ENCODE measurements around the gene MC2R.
"Not testable (repeated sequence)": the region's sequence is repeated elsewhere in the genome, so short reads cannot be mapped to it uniquely, and the experiment has no call there.

MC2R gene

DNA sequence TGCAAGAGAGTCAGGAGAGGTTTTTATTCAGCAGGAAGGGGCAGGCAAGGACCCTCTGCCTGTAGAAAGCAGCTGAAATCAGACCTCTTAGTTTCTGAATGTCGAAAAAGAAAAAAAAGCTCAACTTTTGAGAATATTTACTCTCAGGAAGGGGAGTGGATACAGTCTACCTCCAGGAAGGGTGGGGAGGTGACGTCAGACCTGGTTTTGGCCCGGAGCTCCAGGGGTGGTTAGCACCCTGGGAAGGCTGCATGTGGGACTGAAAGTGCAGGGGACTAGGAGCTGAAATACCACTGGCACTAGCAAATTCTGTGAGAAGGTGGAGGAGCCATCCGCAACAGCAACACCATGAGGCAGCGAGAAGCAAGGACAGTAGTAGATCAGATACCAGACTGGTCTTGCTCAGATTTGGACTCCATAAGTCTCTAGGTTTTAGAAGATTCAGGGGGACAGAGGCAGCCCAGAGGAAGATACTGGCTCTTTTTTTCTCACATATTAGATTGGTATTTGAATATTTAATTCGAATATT lies 19.8 kb downstream of the MC2R start:
- H3K4me3 ChIP-seq (ENCODE audit: low read length): no peak overlapping the region
- DNase-seq (ENCODE audit: low read depth, low spot score): no peak

DNA sequence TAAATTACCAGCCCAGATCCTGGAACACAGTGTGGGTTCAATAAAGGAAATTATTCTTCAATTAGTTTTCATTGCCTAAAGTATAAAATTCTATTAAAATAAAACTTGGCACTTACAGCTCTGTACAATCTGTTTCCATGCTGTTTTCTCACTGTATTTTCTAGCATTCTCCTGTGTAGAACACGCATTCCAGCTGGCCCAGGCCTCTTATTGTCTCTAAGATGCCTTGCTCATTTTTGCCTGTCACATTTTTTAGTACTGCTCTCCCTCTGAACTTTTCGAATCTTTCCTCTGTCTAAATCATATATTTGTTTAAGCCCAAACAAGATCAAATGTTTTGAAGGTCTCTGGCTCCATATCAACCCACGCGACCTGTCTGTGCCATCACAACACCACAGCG lies 20.8 kb downstream of the MC2R start:
- DNase-seq (ENCODE audit: low read depth, low spot score): no peak
- H3K4me3 ChIP-seq (ENCODE audit: low read length): no peak overlapping the region

- DNase-seq (ENCODE audit: low read depth, low spot score): no peak
Measured at GRCh38 chr18:13893418-13893760, 21.9 kb downstream of the MC2R start.

GRCh38 chr18:13892098-13892497 lies 23.2 kb downstream of the MC2R start:
- no peak for DNase-seq (ENCODE audit: low read depth, low spot score)
- no peak overlapping the region for H3K4me3 ChIP-seq (ENCODE audit: low read length)

More at GRCh38 chr18:13893418-13893760, 21.9 kb downstream of the MC2R start:
- no peak overlapping the region for H3K4me3 ChIP-seq (ENCODE audit: low read length)

DNA sequence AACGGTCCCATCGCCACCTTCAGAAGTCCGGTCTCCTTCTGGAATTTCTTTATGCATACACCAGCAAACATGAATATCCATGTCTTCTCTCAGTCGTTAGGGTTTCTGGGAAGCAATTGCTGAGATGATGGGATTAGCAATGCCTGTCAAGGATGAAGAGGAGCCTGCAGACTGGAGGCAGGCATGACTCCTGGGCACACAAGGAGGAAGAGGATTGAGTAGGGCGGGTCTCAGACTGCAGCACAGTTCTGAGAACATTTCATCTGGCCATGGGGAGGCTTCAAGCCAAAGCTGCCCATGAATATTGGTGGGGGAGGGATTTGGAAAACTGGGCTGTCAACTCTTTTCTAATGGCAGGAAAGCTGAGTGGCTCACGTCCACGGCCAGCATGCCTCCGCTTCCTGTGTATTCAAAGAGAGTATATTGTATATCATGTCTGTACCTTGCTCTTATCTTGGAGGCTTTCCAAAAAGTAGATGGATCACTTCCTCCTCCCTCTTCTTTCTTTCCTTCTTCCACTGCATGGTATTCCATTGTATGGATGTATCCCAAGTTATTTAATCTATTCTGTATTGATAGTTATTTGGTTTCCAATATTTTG lies 24.5 kb downstream of the MC2R start:
- no peak overlapping the region for H3K4me3 ChIP-seq (ENCODE audit: low read length)
- no peak for DNase-seq (ENCODE audit: low read depth, low spot score)

- DNase-seq (ENCODE audit: low read depth, low spot score): no peak
- no peak overlapping the region for H3K4me3 ChIP-seq (ENCODE audit: low read length)
Measured at GRCh38 chr18:13889671-13890070, 25.7 kb downstream of the MC2R start.

DNA sequence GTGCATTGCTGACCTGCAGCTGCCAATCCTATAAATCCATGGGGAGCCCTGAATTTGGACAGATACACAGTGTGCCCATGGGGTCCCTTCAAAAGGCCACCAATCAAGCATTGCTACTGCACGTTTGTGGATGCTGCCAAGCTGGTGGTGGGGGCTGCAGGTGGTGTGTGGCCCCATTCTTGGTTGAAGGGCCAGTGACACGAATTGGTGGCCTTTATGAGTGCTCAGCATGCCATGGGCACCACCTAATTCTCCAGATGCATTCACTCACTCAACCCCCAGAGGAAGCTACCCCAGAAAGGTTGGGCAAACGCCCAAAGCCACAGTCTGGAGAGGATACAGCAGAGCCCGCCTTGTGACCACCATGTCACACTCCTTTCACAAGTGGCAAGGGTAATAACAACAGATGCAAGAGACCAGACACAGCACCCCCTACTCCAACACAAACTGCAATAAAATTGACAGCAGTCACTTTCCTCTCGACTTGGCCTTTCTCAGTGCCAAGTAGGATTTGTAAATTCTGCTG lies 27.1 kb downstream of the MC2R start:
- no peak for DNase-seq (ENCODE audit: low read depth, low spot score)
- no peak overlapping the region for H3K4me3 ChIP-seq (ENCODE audit: low read length)

DNA sequence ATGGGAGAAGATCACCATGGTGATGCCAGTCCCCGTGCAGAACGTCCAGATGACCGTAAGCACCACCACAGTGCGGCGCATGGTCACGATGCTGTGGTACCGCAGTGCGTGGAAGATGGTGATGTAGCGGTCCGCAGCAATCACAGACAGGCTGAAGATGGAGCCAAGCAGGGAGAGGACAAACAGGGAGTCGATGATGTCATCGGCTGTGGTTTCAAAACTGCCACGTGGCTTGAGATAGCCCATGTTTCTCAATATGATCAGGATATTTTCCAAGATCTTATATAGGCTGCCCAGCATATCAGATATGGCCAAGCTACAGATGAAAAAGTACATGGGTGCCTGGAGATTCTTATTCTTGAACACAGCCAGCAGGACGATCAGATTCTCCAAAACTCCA lies 30.3 kb downstream of the MC2R start:
- DNase-seq (ENCODE audit: low read depth, low spot score): no peak
- no peak overlapping the region for H3K4me3 ChIP-seq (ENCODE audit: low read length)

DNA sequence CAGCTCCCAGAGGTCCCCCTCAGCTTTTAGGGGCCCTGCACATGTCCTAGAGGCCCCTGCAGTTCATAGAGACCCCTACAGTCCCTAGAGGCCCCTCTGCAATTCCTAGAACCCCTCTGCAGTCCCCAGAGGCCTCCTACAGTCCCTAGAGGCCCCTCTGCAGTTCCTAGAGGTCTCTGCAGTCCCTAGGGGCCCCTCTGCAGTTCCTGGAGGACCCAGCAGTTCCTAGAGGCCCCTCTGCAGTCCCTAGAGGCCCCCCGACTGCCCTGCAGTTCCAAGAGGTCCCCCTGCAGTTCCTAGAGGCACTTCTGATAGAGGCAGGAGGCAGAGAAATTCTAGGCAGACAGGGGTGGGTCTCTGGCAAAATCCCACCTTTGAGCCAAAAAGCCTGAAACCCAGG lies 35.4 kb downstream of the MC2R start:
- DNase-seq (ENCODE audit: low read depth, low spot score): no peak
- no peak overlapping the region for H3K4me3 ChIP-seq (ENCODE audit: low read length)

DNA sequence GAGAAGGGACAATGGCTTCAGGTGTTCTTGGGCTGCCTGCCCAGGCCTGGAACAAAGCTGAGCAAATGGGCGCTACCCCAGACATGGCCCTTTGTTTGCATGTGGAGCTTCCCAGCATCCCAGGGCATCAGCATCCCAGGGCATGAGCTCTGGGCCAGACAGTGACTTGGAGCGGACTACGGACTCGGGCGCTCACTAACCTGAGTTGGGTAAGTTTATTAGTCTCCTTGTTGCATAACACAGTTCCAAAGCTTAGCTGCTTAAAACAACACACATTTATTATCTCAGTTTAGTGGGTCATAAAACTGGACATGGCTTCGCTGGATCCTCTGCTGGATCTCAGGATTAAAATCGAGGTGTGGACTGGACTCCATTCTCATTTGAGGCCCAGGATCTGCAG lies 35.8 kb downstream of the MC2R start:
- no peak for DNase-seq (ENCODE audit: low read depth, low spot score)
- H3K4me3 ChIP-seq (ENCODE audit: low read length): no peak overlapping the region

DNA sequence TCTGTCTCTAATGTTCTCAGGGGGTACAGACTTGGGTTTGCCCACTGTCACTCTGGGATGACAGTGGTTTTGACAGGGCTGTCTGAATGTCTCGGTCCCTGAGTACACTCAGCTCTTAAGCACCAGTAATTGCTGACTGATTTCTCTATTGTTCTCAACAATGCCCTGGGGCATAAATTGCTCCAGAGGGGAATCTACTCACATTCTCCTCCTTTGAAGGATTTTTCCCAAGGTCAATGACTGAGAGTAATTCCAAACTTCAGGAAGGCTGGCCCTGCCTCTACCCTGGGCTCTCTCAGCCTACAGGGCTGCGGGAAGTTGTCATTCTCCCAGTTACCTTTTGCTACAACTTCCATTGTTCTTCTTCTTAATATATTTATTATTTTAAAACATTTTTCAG lies 36.5 kb downstream of the MC2R start:
- H3K4me3 ChIP-seq (ENCODE audit: low read length): no peak overlapping the region
- DNase-seq (ENCODE audit: low read depth, low spot score): no peak

GRCh38 chr18:13877157-13877556 lies 38.2 kb downstream of the MC2R start:
- DNase-seq (ENCODE audit: low read depth, low spot score): no peak
- H3K4me3 ChIP-seq (ENCODE audit: low read length): no peak overlapping the region

DNA sequence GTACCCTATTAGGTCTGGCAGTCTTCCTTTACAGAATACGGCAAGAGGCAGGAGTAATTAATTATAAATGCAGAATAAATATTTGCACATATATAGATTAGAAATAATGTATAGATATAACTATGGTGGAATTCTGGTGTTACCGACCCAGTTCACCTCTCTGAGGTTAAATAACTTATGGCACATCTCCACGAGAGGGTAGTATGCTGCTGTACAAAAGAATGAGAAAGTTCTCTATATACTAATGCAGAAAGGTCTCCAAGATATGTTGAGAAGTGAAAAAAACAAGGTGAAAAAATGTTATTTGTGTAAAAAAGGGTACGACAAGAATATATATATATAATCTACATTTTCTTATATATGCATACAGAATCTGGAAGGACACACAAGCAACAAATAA lies 40.8 kb downstream of the MC2R start:
- H3K4me3 ChIP-seq (ENCODE audit: low read length): no peak overlapping the region
- no peak for DNase-seq (ENCODE audit: low read depth, low spot score)

GRCh38 chr18:13872932-13873331 lies 42.4 kb downstream of the MC2R start:
- no peak overlapping the region for H3K4me3 ChIP-seq (ENCODE audit: low read length)
- no peak for DNase-seq (ENCODE audit: low read depth, low spot score)

DNA sequence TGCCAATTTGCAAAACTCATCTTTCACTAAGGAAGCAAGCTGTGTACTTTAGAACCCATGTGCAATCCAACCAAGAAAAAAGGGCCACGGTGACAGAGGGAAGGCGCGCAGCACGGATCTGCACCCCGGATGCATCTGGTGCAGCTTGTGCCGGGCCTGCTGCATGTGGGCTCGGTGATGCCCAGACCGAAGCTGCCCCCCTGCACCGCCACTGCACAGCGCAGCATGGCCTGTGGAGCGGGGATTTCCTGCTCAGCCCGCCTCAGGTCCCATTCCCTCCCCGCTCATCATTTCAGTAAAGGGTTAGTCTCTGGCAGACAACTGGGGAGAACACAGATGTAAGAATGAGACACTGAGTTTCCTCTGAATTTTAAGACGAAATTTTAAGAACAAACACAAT lies 43.0 kb downstream of the MC2R start:
- no peak for DNase-seq (ENCODE audit: low read depth, low spot score)

DNA sequence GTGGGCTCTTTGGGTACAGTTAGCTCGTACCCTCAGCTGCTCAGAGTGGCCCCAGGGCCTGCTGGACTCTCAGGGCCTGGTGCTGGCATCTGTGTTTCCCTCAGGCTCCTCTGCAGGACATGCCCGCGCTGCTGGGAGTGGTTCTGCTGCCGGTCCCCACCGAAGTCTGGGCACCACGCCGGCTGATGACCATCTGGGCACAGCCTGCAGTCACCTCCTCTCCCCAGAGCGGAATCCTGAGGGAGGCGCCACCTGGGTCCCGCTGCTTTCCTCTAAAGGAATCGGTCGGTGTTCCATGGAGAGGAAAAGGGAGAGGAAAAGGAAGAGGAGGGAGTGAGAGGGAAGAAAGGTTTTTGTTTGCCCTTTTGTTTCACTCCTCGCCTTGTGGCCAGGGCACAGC lies 43.6 kb downstream of the MC2R start:
- no peak overlapping the region for H3K4me3 ChIP-seq (ENCODE audit: low read length)
- DNase-seq (ENCODE audit: low read depth, low spot score): no peak

More for the DNA sequence above, 43.0 kb downstream of the MC2R start:
- H3K4me3 ChIP-seq (ENCODE audit: low read length): no peak overlapping the region

- no peak overlapping the region for H3K4me3 ChIP-seq (ENCODE audit: low read length)
Measured at GRCh38 chr18:13868501-13869271, 46.6 kb downstream of the MC2R start.

DNA sequence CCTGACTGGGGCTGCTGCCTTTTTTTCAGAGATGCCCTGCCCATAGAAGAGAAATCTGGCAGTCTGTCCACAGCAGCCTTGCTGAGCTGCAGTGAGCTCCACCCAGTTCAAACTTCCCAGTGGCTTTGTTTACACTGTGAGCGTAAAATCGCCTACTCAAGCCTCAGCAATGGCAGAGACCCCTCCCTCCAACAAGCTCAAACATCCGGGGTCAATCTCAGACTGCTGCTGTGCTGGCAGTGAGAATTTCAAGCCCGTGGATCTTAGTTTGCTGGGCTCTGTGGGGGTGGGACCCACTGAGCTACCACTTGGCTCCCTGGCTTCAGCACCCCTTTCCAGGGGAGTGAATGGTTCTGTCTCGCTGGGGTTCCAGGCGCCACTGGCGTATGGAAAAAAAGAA lies 52.4 kb downstream of the MC2R start:
- DNase-seq (ENCODE audit: low read depth, low spot score): not testable (repeated sequence)

More at GRCh38 chr18:13868501-13869271, 46.6 kb downstream of the MC2R start:
- no peak for DNase-seq (ENCODE audit: low read depth, low spot score)

GRCh38 chr18:13849791-13850190 lies 65.5 kb downstream of the MC2R start:
- no peak for DNase-seq (ENCODE audit: low read depth, low spot score)

More for the DNA sequence above, 52.4 kb downstream of the MC2R start:
- H3K4me3 ChIP-seq (ENCODE audit: low read length): not testable (repeated sequence)

GRCh38 chr18:13836559-13836958 lies 78.8 kb downstream of the MC2R start:
- no peak for DNase-seq (ENCODE audit: low read depth, low spot score)
- no peak overlapping the region for H3K4me3 ChIP-seq (ENCODE audit: low read length)

More at GRCh38 chr18:13849791-13850190, 65.5 kb downstream of the MC2R start:
- no peak overlapping the region for H3K4me3 ChIP-seq (ENCODE audit: low read length)

Measured in Jurkat, Clone E6-1 (cell line).